OCI-M2 (cell line): ENCODE results near the gene ULK4.
"Not testable (repeated sequence)": the region's sequence is repeated elsewhere in the genome, so short reads cannot be mapped to it uniquely, and the experiment has no call there.

ENCODE experiments used
- DNase-seq: peaks from one replicate; lab custom pipeline; 2025; ENCODE audit not compliant: unreplicated experiment; lab: John Stamatoyannopoulos, UW

The ULK4 gene

DNA sequence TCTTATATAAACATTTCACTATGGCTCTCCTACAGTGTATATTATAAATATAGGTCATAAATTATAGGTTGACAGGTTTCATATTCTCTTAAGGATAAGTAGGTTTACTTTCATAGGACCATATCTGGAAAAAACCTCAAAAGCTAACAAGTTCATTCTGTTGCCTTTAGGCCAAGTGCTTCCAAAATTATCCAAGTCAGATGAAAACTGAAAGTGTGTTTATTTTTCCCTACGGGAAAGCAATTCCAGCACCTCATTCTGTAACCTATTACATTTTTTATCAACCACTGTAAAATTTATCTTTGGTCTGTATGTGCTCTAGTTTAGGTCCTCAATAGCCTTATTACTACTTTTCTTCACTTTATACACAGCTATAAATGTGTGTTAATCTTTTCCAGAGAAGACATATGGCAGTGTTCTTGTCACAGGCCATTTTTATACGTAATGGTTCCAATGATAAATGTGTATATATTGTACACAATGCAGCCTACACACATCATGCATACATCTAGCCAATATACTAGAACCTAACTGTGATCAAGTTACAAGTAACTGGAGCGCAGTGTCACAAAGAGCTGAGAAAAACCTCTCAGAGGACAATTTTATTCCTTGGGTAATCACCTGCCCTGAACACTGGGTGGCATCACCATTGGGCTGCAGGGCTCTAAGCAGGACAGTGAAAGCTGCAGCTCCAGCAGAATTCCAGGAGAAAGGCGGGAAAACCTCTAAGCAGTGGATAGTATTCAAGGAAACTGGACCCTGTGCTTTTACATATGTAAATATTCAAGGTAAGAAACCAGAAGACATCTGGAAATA is 511.3 kb downstream of the ULK4 start:
- DNase-seq, result no peak

DNA sequence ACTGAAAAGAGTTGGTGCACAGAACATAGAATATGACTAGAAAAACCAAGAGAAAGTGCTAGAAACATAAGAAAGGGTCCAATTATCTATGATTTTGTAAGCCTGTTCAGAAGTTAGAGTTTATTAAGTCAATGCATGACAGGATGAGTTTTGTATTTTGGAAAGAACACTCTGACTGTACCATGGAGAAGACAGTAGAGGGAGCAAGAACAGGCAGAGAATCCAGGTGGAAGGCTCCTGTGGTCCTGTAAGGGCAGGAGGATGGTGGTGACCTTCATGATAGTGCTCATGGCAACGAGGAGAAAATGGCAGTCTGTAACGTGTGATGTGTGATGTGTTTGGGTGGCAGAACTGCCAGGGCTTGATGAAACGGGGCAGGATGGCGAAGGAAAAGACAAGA is 513.5 kb downstream of the ULK4 start:
- no peak for DNase-seq

- DNase-seq, result no peak
These were observed 514.2 kb downstream of the ULK4 start for GRCh38 chr3:41447701-41448100.

DNA sequence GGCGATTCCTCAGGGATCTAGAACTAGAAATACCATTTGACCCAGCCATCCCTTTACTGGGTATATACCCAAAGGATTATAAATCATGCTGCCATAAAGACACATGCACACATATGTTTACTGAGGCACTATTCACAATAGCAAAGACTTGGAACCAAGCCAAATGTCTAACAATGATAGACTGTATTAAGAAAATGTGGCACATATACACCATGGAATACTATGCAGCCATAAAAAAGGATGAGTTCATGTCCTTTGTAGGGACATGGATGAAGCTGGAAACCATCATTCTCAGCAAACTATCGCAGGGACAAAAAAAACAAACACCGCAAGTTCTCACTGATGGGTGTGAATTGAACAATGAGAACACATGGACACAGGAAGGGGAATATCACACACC is 515.6 kb downstream of the ULK4 start:
- DNase-seq, result not testable (repeated sequence)

DNA sequence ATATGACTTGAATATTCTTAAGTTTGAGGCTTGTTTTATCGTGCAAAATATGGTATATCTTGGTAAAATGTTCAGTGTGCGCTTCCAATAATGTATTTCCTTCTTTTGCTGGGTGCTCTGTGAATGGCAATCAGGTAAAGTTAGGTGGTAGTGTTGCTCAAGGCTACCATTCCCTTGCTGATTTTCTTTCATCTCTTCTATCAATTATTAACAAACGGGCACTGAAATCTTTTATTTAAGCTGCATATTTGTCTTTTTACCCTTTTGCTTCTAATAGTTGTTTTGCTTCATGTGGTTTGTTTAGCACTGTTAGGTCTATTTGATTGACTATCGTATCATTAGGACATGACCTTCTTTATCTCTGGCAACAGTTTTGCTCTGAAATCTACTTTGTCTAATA is 520.3 kb downstream of the ULK4 start:
- no peak for DNase-seq

GRCh38 chr3:41441139-41441538 is 520.8 kb downstream of the ULK4 start:
- no peak for DNase-seq

DNA sequence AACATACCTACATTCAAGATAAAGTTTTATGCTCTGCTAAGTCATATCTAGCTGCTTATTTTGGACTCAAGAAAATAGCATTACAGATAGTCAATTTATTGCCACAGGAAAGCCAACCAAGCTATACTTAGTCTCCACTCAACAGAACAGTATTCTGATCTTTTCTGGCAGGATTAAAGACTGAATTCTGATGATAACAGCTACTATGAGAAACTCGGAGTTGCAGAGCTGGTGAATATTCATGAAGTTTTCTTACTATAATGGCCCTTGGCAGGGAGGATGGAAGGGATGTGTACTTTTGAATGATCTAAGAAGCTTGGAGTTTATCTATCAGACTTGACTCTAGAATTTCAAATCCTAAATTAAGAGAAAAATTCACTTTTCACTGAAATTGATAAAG is 524.9 kb downstream of the ULK4 start:
- no peak for DNase-seq

GRCh38 chr3:41434781-41435180 is 527.1 kb downstream of the ULK4 start:
- no peak for DNase-seq

- DNase-seq, result no peak
These were observed 530.5 kb downstream of the ULK4 start for GRCh38 chr3:41431386-41431785.

GRCh38 chr3:41430886-41431285 is 531.0 kb downstream of the ULK4 start:
- no peak for DNase-seq

- no peak for DNase-seq
These were observed 531.5 kb downstream of the ULK4 start for GRCh38 chr3:41430391-41430790.

DNA sequence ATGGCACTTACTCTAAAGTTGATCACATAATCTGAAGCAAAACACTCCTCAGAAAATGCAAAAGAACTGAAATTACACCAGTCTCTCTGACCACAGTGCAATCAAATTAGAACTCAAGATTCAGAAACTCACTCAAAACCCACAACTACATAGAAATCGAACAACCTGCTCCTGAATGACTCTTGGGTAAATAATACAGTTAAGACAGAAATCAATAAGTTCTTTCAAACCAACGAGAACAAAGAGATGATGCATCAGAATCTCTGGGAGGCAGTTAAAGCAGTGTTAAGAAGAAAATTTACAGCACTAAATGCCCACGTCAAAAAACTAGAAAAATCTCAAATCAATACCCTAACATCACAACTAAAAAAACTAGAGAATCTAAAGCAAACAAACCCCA is 535.4 kb downstream of the ULK4 start:
- DNase-seq, result no peak

DNA sequence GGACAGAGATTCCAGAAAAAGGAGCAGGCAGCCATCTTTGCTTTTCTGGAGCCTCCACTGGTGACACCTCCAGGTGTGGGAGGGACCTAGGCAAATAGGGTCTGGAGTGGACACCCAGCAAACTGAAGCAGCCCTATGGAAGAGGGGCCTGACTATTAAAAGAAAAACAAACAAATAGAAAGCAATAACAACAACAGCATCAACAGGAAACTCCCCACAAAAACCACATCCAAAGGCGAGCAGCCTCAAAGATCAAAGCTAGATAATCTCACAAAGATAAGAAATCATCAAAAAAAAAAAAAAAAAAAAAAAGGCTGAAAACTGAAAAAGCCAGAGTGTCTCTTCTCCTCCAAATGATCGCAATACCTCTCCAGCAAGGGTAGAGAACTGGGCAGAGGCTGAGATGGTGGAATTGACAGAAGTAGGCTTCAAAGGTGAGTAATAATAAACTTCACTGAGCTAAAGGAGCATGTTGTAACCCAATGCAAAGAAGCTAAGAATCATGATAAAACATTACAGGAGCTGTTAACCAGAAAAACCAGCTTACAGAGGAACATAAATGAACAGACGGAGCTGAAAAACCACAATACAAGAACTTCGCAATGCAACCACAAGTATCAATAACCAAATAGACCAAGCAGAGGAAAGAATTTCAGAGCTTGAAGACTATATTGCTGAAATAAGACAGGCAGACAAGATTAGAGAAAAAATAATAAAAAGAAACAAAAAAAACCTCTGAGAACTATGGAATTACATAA is 537.2 kb downstream of the ULK4 start:
- no peak for DNase-seq

DNA sequence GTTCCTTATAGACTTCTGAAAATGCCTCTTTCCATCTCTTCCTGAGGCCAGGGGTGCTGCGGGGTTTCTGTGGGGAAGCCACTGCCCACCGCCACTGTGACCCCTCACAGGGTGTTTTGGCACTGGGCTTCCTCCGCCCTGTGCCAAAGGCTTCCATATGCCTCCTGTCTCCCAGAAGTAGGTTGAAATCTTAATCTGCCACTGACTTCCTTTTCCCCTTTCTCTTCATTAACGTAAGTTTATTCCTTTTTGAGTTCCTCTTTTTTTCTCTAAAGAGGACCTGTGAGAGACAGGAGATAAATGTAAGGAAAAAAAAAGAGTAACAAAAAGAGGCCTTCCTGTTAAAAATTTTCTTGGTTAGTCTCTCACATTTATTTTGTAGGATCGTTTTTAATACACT is 542.1 kb downstream of the ULK4 start:
- DNase-seq, result no peak

GRCh38 chr3:41418961-41419691 is 542.8 kb downstream of the ULK4 start:
- DNase-seq, result no peak

- no peak for DNase-seq
These were observed 544.3 kb downstream of the ULK4 start for GRCh38 chr3:41417574-41417973.

DNA sequence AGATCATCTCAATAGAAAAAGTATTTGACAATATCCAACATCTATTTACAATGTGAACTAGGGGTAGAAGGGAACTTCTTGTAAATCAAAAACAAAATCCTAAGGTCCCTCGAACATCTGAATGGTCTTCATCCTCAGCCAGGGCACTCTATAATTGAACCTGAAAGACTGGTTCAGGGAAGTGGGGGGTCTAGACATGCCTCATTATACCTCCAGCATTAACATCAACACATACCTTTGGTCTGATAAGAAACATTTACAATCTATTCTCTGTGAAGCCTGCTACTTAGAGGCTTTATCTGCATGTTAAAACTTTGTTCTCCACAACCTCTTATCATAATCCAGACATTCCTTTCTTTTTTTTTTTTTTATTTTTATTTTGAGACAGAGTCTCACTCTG is 550.8 kb downstream of the ULK4 start:
- DNase-seq, result no peak

GRCh38 chr3:41405466-41405865 is 556.4 kb downstream of the ULK4 start:
- DNase-seq, result no peak

GRCh38 chr3:41404582-41404981 is 557.3 kb downstream of the ULK4 start:
- DNase-seq, result no peak

DNA sequence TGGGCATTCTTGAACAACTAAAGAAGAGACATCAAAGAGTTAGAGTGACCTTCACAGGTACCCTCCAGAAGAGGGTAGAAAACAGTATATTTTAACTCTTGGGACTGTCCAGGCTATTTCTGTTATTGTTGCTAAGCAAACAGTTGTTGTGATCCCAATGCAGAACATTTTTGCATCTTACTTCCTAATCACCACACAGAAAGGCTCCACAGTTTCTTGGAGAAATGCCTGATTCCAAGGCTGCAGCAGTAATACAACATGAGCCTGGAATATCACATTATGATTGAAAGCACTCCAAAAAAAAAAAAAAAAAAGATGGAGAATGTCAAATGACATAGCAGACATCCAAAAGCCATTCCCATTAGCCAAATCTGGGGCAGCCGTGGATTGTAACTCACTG is 567.0 kb downstream of the ULK4 start:
- DNase-seq, result no peak

GRCh38 chr3:41370765-41371535 is 591.0 kb downstream of the ULK4 start:
- not testable (repeated sequence) for DNase-seq
